NT2/D1 (cell line): ENCODE data around the gene PRKG1.

ENCODE experiments used
- SUZ12 ChIP-seq: IDR thresholded peaks from 2 replicates; pipeline ENCODE4 v1.6.1; 2011; ENCODE audit not compliant: insufficient read length, insufficient read depth; ENCODE audit errors: extremely low read depth
- YY1 ChIP-seq: IDR thresholded peaks from 2 replicates; pipeline ENCODE4 v1.6.1; 2011; ENCODE audit not compliant: insufficient read length, insufficient read depth
- ZNF274 ChIP-seq: IDR thresholded peaks from 2 replicates; pipeline ENCODE4 v1.6.1; 2011; ENCODE audit warnings: mild to moderate bottlenecking, low read depth, low read length

DNA sequence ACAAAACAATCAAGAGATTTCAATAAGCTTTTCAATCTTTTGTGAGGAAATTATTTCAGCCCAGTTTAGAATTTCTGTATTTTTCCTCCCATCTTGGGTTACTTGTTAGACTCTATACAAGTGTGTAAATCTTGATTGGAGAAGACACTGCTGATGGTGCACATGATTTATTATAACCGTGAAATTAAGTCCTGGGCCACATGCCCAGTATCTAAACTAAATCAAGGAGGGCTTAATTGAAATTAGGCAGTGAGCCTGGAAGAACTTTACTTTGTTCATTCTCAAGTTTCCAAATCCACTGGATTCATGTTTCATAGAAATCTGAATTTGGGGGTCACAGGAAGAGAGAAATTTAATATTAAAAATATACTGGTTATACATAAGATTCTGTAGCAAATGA is 580.6 kb downstream of the PRKG1 start:
- no peak for TF ChIP-seq ZNF274
- TF ChIP-seq YY1: no peak
- TF ChIP-seq SUZ12: no peak
